A673 (cell line): ENCODE data around the gene CHRNE. TPM values are rescaled to one million over a fixed set of nuclear protein-coding genes. Genes with fewer than 3 reads are reported as not detected.
"Not testable (repeated sequence)": the region's sequence is repeated elsewhere in the genome, so short reads cannot be mapped to it uniquely, and the experiment has no call there.

ENCODE experiments used
- BruUV-seq: library from RNA; stranded (reverse); fragments of 400-500 nt; replicated peaks from 2 replicates; lab custom pipeline; 2021; lab: Mats Ljungman, UMichigan
- CTCF ChIA-PET: fragments of 300-600 bp; sonication (Branson Sonifier 250); formaldehyde crosslinking; loops from one replicate; lab custom pipeline; 2022; ENCODE audit warnings: antibody characterized with exemption; lab: Charles Lee
- POLR2A ChIA-PET: fragments of 300-600 bp; sonication (Branson Sonifier 250); formaldehyde crosslinking; loops from one replicate; lab custom pipeline; 2022; ENCODE audit warnings: antibody characterized with exemption; ENCODE audit not compliant: low non-redundant PET; lab: Charles Lee
- DNase-seq: peaks from one replicate; pipeline ENCODE4 v3.0.0-alpha.2; 2015; ENCODE audit warnings: low spot score
- H3K27ac ChIP-seq: fragments of 200-600 bp; sonication (generic); 2 replicates; pipeline ENCODE4 v1.5.1; 2016; ENCODE audit warnings: mixed run types, low read depth, mild to moderate bottlenecking, mixed read lengths, antibody characterized with exemption, low read length; ENCODE audit not compliant: poor library complexity, severe bottlenecking
- H3K27me3 ChIP-seq: fragments of 200-600 bp; sonication (generic); replicated peaks from 2 replicates; pipeline ENCODE4 v1.6.1; 2017; ENCODE audit warnings: mixed run types, low read depth, mild to moderate bottlenecking, mixed read lengths, antibody characterized with exemption, low read length; ENCODE audit not compliant: insufficient read depth, poor library complexity
- H3K36me3 ChIP-seq: fragments of 200-600 bp; sonication (generic); 2 replicates; pipeline ENCODE4 v1.6.1; 2016; ENCODE audit warnings: mixed run types, mild to moderate bottlenecking, mixed read lengths, antibody characterized with exemption, low read length; ENCODE audit not compliant: insufficient read depth, poor library complexity, severe bottlenecking
- H3K4me1 ChIP-seq: fragments of 200-600 bp; sonication (generic); 2 replicates; pipeline ENCODE4 v1.6.1; 2017; ENCODE audit warnings: mixed run types, mild to moderate bottlenecking, mixed read lengths, antibody characterized with exemption, low read length; ENCODE audit not compliant: insufficient read depth, poor library complexity, severe bottlenecking
- H3K4me3 ChIP-seq: fragments of 200-600 bp; sonication (generic); 2 replicates; pipeline ENCODE4 v1.5.1; 2016; ENCODE audit warnings: low read depth, mixed run types, mild to moderate bottlenecking, mixed read lengths, low read length; ENCODE audit not compliant: poor library complexity, severe bottlenecking
- H3K9me3 ChIP-seq: fragments of 200-600 bp; sonication (generic); 2 replicates; pipeline ENCODE4 v1.6.1; 2016; ENCODE audit warnings: mixed run types, low read depth, mild to moderate bottlenecking, mixed read lengths, antibody characterized with exemption, low read length; ENCODE audit not compliant: poor library complexity, severe bottlenecking
- EZH2 ChIP-seq: fragments of 200-600 bp; sonication (generic); IDR thresholded peaks from 2 replicates; pipeline ENCODE4 v1.6.1; 2017; ENCODE audit warnings: borderline replicate concordance, low read depth, mild to moderate bottlenecking, mixed read lengths, antibody characterized with exemption, low read length; ENCODE audit not compliant: poor library complexity, severe bottlenecking
- intact Hi-C: fragments of 100-400 bp; cut with micrococcal nuclease; formaldehyde crosslinking; loops from one replicate; pipeline ENCODE4 v1.10.0; 2022; ENCODE audit not compliant: unreplicated experiment
- total RNA-seq: library from RNA; stranded (reverse); gene quantifications from 2 replicates; pipeline ENCODE4 v1.2.3, GENCODE V29; 2021
- TF ChIP-seq, protein P1 (sequence below): fragments of 300-800, 200-600 bp; sonication (generic); conservative IDR thresholded peaks from 2 replicates; pipeline ENCODE4 v1.5.1; 2017; ENCODE audit warnings: low read depth, mild to moderate bottlenecking, antibody characterized with exemption, low read length, moderate library complexity, mixed read lengths

Gene CHRNE
- total RNA-seq, 1 experiment from 2014 or later = 0.21 TPM

DNA sequence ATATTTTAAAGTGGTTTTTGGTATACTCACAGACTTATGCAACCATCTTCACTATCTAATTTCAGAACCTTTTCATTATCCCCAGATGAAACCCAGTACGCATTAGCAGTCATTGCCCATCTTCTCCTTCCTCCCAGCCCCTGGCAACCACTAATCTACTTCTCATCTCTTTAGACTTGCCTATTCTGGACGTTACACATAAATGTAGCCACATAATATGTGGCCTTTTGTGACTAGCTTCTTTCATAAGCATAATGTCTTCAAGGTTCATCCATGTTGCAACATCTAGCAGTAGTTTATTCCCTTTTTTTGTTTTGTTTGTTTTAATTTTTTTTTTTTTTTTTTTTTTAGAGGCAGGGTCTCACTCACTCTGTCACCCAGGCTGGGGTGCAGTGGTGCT is 32.0 kb downstream of the CHRNE start:
- TF ChIP-seq EZH2 = no peak
- TF ChIP-seq, protein P1, sequence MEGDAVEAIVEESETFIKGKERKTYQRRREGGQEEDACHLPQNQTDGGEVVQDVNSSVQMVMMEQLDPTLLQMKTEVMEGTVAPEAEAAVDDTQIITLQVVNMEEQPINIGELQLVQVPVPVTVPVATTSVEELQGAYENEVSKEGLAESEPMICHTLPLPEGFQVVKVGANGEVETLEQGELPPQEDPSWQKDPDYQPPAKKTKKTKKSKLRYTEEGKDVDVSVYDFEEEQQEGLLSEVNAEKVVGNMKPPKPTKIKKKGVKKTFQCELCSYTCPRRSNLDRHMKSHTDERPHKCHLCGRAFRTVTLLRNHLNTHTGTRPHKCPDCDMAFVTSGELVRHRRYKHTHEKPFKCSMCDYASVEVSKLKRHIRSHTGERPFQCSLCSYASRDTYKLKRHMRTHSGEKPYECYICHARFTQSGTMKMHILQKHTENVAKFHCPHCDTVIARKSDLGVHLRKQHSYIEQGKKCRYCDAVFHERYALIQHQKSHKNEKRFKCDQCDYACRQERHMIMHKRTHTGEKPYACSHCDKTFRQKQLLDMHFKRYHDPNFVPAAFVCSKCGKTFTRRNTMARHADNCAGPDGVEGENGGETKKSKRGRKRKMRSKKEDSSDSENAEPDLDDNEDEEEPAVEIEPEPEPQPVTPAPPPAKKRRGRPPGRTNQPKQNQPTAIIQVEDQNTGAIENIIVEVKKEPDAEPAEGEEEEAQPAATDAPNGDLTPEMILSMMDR = no peak
- intact Hi-C loops = no loop called here

DNA sequence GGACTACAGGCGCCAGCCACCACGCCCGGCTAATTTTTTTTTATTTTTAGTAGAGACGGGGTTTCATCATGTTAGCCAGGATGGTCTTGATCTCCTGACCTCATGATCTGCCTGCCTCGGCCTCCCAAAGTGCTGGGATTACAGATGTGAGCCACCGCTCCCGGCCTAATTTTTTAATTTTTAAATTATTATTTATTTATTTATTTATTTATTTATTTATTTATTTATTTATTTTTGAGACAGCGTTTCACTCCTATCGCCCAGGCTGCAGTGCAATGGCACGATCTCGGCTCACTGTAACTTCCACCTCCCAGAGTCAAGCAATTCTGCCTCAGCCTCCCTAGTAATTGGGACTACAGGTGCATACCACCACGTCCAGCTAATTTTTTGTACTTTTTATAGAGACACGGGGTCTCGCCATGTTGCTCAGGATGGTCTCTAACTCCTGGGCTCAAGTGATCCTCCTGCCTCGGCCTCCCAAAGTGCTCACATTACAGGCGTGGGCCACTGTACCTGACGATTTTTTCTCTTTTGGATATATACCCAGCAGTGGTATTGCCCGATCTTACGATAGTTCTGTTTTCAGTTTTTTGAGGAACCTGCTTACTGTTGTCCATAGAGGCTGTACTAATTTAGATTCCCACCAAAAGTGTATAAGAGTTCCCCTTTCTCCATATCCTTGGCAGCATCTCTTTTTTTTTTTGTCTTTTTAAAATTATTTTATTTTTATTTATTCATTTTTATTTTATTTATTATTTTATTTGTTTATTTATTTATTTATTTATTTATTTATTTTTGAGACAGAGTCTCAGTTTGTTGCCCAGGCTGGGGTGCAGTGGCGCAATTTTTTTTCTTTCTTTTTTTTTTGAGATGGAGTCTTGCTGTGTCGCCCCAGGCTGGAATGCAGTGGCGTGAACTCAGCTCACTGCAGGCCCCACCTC is 33.6 kb downstream of the CHRNE start:
- POLR2A ChIA-PET, CTCF ChIA-PET, H3K27ac ChIP-seq, H3K36me3 ChIP-seq, H3K9me3 ChIP-seq, DNase-seq, BruUV-seq, H3K27me3 ChIP-seq, H3K4me3 ChIP-seq, H3K4me1 ChIP-seq, intact Hi-C loops: not testable (repeated sequence)

More for the DNA sequence above, 32.0 kb downstream of the CHRNE start:
- H3K4me1 ChIP-seq = no peaks in the 10 kb centered on the region
- no peak overlapping the region for H3K4me3 ChIP-seq
- BruUV-seq = no TSS peak
- CTCF ChIA-PET = no interaction called here
- no peaks in the 10 kb centered on the region for H3K9me3 ChIP-seq
- no peaks in the 10 kb centered on the region for H3K36me3 ChIP-seq
- no peaks in the 10 kb centered on the region for H3K27me3 ChIP-seq
- H3K27ac ChIP-seq = no peak overlapping the region
- POLR2A ChIA-PET = no interaction called here
- no peak for DNase-seq

DNA sequence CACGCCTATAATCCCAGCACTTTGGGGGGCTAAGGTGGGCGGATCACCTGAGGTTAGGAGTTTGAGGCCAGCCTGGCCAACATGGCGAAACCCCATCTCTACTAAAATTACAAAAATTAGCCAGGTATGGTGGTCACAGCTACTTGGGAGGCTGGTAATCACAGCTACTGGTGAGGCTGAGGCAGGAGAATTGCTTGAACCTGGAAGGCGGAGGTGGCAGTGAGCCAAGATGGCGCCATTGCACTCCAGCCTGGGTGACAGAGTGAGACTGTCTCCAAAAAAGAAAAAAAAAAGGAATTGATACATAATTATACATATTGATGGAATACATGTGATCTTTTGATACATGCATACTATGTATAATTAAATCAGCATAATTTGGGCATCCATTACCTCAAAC is 35.4 kb downstream of the CHRNE start:
- POLR2A ChIA-PET, intact Hi-C loops, BruUV-seq, H3K4me3 ChIP-seq, H3K9me3 ChIP-seq, H3K27me3 ChIP-seq, DNase-seq, CTCF ChIA-PET, H3K4me1 ChIP-seq, H3K27ac ChIP-seq, H3K36me3 ChIP-seq: not testable (repeated sequence)

DNA sequence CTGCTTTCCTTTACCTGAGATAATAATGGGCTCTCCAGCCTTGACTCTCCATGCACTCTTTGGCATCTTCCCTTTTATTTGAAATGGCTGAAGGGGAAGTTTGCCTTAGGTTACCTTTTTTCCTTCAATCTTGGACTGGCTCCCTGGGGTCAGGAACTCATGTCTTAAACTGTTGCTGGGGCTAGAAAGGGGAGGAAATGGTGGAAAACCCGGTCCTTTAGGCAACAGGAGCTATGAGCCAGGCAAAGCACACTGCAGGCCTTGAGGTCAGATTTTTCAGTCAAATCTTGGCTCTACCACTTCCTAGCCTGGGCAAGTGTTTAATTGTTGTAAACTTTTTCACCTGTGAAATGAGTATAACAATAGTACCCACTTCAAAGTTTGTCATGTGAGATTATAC is 39.6 kb downstream of the CHRNE start:
- POLR2A ChIA-PET = no interaction called here
- Histone ChIP-seq H3K4me1 (peaks cover 5% of the 10 kb centered on the region), H3K27me3 (no peaks in the 10 kb centered on the region), H3K27ac (no peak overlapping the region), H3K4me3 (no peak overlapping the region), H3K9me3 (no peaks in the 10 kb centered on the region), H3K36me3 (no peaks in the 10 kb centered on the region)
- CTCF ChIA-PET = interaction anchor here (0.6 kb wide), 1 partner anchor 26 kb away, joined by 3 read pairs; no protein-coding TSS in a partner anchor
- intact Hi-C loops = no loop called here
- DNase-seq = no peak
- no TSS peak for BruUV-seq
- TF ChIP-seq, protein P1 = no peak
- no peak for TF ChIP-seq EZH2
